H9 (cell line): Measurements from ENCODE around the gene ZNF609. TPM values are rescaled to one million over a fixed set of nuclear protein-coding genes. Genes with fewer than 3 reads are reported as not detected.
A peak's percentile ranks its signal among the peaks of the same experiment; 100 is the strongest.

Experiments
- DNase-seq: peaks from one replicate; pipeline ENCODE4 v3.0.0-alpha.2; 2017
- H2AFZ ChIP-seq: one replicate; pipeline ENCODE4 v1.6.1; 2013; ENCODE audit warnings: mild to moderate bottlenecking, low read length, control low read depth, moderate library complexity
- H2AK5ac ChIP-seq: 2 replicates; pipeline ENCODE4 v1.6.1; 2013; ENCODE audit warnings: low read length, control low read depth, mixed read lengths; ENCODE audit not compliant: insufficient read length
- H2BK120ac ChIP-seq: one replicate; pipeline ENCODE4 v1.6.1; 2013; ENCODE audit warnings: low read depth, mild to moderate bottlenecking, low read length, control low read depth, inconsistent platforms; ENCODE audit not compliant: poor library complexity, severe bottlenecking
- H2BK12ac ChIP-seq: 2 replicates; pipeline ENCODE4 v1.6.1; 2013; ENCODE audit warnings: low read length, control low read depth, mixed read lengths, low read depth; ENCODE audit not compliant: insufficient read length
- H2BK15ac ChIP-seq: 2 replicates; pipeline ENCODE4 v1.6.1; 2013; ENCODE audit warnings: low read depth, low read length, control low read depth
- H2BK20ac ChIP-seq: one replicate; pipeline ENCODE4 v1.6.1; 2013; ENCODE audit warnings: low read depth, mild to moderate bottlenecking, low read length, control low read depth, inconsistent platforms; ENCODE audit not compliant: poor library complexity, severe bottlenecking
- H2BK5ac ChIP-seq: 2 replicates; pipeline ENCODE4 v1.6.1; 2013; ENCODE audit warnings: low read length, control low read depth, mixed read lengths; ENCODE audit not compliant: insufficient read length
- H3K14ac ChIP-seq: 2 replicates; pipeline ENCODE4 v1.6.1; 2013; ENCODE audit warnings: low read length, control low read depth; ENCODE audit not compliant: insufficient read depth
- H3K18ac ChIP-seq: 2 replicates; pipeline ENCODE4 v1.6.1; 2013; ENCODE audit warnings: low read depth, mild to moderate bottlenecking, mixed read lengths, low read length, control low read depth; ENCODE audit not compliant: insufficient read length
- H3K23ac ChIP-seq: 2 replicates; pipeline ENCODE4 v1.6.1; 2013; ENCODE audit warnings: low read length, control low read depth, mixed read lengths, low read depth; ENCODE audit not compliant: insufficient read length
- H3K23me2 ChIP-seq: 2 replicates; pipeline ENCODE4 v1.6.1; 2013; ENCODE audit warnings: low read depth, mild to moderate bottlenecking, mixed read lengths, low read length, control low read depth; ENCODE audit not compliant: insufficient read length, poor library complexity, severe bottlenecking
- H3K27ac ChIP-seq: 2 replicates; pipeline ENCODE4 v1.5.1; 2013; ENCODE audit warnings: low read length, control low read depth, mixed read lengths, low read depth; ENCODE audit not compliant: insufficient read length
- H3K27me3 ChIP-seq: 2 replicates; pipeline ENCODE4 v1.6.1; 2013; ENCODE audit warnings: low read length, control low read depth, inconsistent platforms; ENCODE audit not compliant: insufficient read depth
- H3K4ac ChIP-seq: 2 replicates; pipeline ENCODE4 v1.6.1; 2013; ENCODE audit warnings: low read depth, mild to moderate bottlenecking, control low read depth, inconsistent platforms, low read length, moderate library complexity
- H3K4me1 ChIP-seq: 2 replicates; pipeline ENCODE4 v1.6.1; 2013; ENCODE audit warnings: low read length, control low read depth, inconsistent platforms; ENCODE audit not compliant: insufficient read depth
- H3K4me2 ChIP-seq: 2 replicates; pipeline ENCODE4 v1.6.1; 2013; ENCODE audit warnings: low read length, control low read depth, mixed read lengths; ENCODE audit not compliant: insufficient read length, insufficient read depth
- H3K56ac ChIP-seq: 2 replicates; pipeline ENCODE4 v1.6.1; 2013; ENCODE audit warnings: low read depth, mild to moderate bottlenecking, mixed read lengths, low read length, control low read depth; ENCODE audit not compliant: insufficient read length
- H3K79me1 ChIP-seq: 2 replicates; pipeline ENCODE4 v1.6.1; 2013; ENCODE audit warnings: low read depth, mild to moderate bottlenecking, moderate library complexity, low read length, control low read depth, inconsistent platforms; ENCODE audit not compliant: insufficient read depth, poor library complexity, severe bottlenecking
- H3K79me2 ChIP-seq: 2 replicates; pipeline ENCODE4 v1.6.1; 2013; ENCODE audit warnings: low read length, control low read depth, inconsistent platforms; ENCODE audit not compliant: insufficient read depth
- H3K9ac ChIP-seq: 2 replicates; pipeline ENCODE4 v1.6.1; 2013; ENCODE audit warnings: low read length, control low read depth, mixed read lengths; ENCODE audit not compliant: insufficient read length; ENCODE audit errors: extremely low read depth
- H3K9me3 ChIP-seq: one replicate; pipeline ENCODE4 v1.6.1; 2013; ENCODE audit warnings: low read depth, low read length, inconsistent platforms; ENCODE audit not compliant: control insufficient read depth
- H3T11ph ChIP-seq: one replicate; pipeline ENCODE4 v1.6.1; 2013; ENCODE audit warnings: mild to moderate bottlenecking, low read length, control low read depth, inconsistent platforms
- H4K20me1 ChIP-seq: one replicate; pipeline ENCODE4 v1.6.1; 2013; ENCODE audit not compliant: control insufficient read depth, insufficient read length, insufficient read depth
- H4K5ac ChIP-seq: 2 replicates; pipeline ENCODE4 v1.6.1; 2013; ENCODE audit warnings: low read depth, mild to moderate bottlenecking, mixed read lengths, low read length, control low read depth; ENCODE audit not compliant: insufficient read length
- H4K8ac ChIP-seq: replicated peaks from 2 replicates; pipeline ENCODE4 v1.6.1; 2013; ENCODE audit warnings: low read length, control low read depth, mixed read lengths, low read depth; ENCODE audit not compliant: insufficient read length
- H4K91ac ChIP-seq: 2 replicates; pipeline ENCODE4 v1.6.1; 2013; ENCODE audit warnings: low read depth, mild to moderate bottlenecking, moderate library complexity, mixed read lengths, low read length, control low read depth; ENCODE audit not compliant: insufficient read length
- H3K27ac Mint-ChIP-seq, 3 experiments: 2 replicates in 2 of 3; 3 replicates in 1 of 3; pipeline ENCODE4 v1.8.0; 2020 to 2021; ENCODE audit warnings: mixed read lengths in 3 of 3, mild to moderate bottlenecking in 1 of 3, moderate library complexity in 1 of 3
- H3K27me3 Mint-ChIP-seq: 2 replicates; pipeline ENCODE4 v1.8.0; 2021; ENCODE audit warnings: low read depth, mild to moderate bottlenecking, moderate library complexity, mixed read lengths
- H3K36me3 Mint-ChIP-seq, 3 experiments: 2 replicates in 2 of 3; 3 replicates in 1 of 3; pipeline ENCODE4 v1.8.0; 2020 to 2021; ENCODE audit warnings: low read depth in 3 of 3, mixed read lengths in 3 of 3; ENCODE audit not compliant: insufficient read depth in 1 of 3
- H3K4me1 Mint-ChIP-seq, 2 experiments: 2 replicates each; pipeline ENCODE4 v1.8.0; 2020; ENCODE audit warnings: mixed read lengths in 2 of 2
- H3K4me3 Mint-ChIP-seq, 2 experiments: 2 replicates in 1 of 2; 3 replicates in 1 of 2; pipeline ENCODE4 v1.8.0; 2020 to 2021; ENCODE audit warnings: mild to moderate bottlenecking in 2 of 2, mixed read lengths in 2 of 2, moderate library complexity in 1 of 2
- H3K9me3 Mint-ChIP-seq, 2 experiments: 2 replicates in 1 of 2; 3 replicates in 1 of 2; pipeline ENCODE4 v1.8.0; 2020; ENCODE audit warnings: mild to moderate bottlenecking in 2 of 2, mixed read lengths in 2 of 2, moderate library complexity in 1 of 2
- CTCF ChIP-seq: fragments of 200-600 bp; sonication (generic); conservative IDR thresholded peaks from 3 replicates; pipeline ENCODE4 v1.8.0; 2021; ENCODE audit warnings: antibody characterized with exemption, mild to moderate bottlenecking
- WGBS: extraction: QIAGEN DNeasy Blood & Tissue Kit; methylation state at CpG from one replicate; pipeline ENCODE4 v1.1.7; 2013; ENCODE audit warnings: missing lambda C conversion rate, low lambda C conversion rate, mixed read lengths; ENCODE audit not compliant: insufficient read length; ENCODE audit errors: extremely low coverage; 5-methylcytosine and 5-hydroxymethylcytosine counted together
- total RNA-seq: library from RNA; stranded (reverse); gene quantifications from 2 replicates; pipeline ENCODE4 v1.2.1, GENCODE V29; 2021

Gene ZNF609
- total RNA-seq, 1 experiment from 2014 or later: 45.3 TPM

- no peak overlapping the region for H3K27ac ChIP-seq
- H3T11ph ChIP-seq: no peak overlapping the region
- no peak overlapping the region for H3K14ac ChIP-seq
- no peaks in the 10 kb centered on the region for H3K23me2 ChIP-seq
- no peaks in the 10 kb centered on the region for H3K9me3 ChIP-seq
- H4K91ac ChIP-seq: no peak overlapping the region
- H3K27ac Mint-ChIP-seq: peak overlapping the region in 1 of 3 experiments; percentile 14; a peak in 1 of 7 replicates
- no peaks in the 10 kb centered on the region for H3K27me3 ChIP-seq
- TF ChIP-seq CTCF: no peak
- no peaks in the 10 kb centered on the region for H4K20me1 ChIP-seq
- DNase-seq: no peak
- no peak overlapping the region for H3K4ac ChIP-seq
- no peaks in the 10 kb centered on the region; the same call in 1 of the 2 replicates for H3K27me3 Mint-ChIP-seq
- no CpG with 5 or more reads among the region's 6 CpGs for WGBS
- H2BK120ac ChIP-seq: no peak overlapping the region
- no peak overlapping the region for H2BK20ac ChIP-seq
- no peak overlapping the region for H2AK5ac ChIP-seq
- no peaks in the 10 kb centered on the region for H3K4me1 ChIP-seq
- H3K56ac ChIP-seq: no peak overlapping the region
- H3K79me1 ChIP-seq: no peaks in the 10 kb centered on the region
- no peak overlapping the region for H3K9ac ChIP-seq
- H3K4me3 Mint-ChIP-seq: no peak overlapping the region
- no peak overlapping the region for H4K8ac ChIP-seq
- no peak overlapping the region for H2BK15ac ChIP-seq
- no peak overlapping the region for H3K4me2 ChIP-seq
- no peak overlapping the region for H4K5ac ChIP-seq
- no peak overlapping the region for H3K18ac ChIP-seq
- H2AFZ ChIP-seq: no peak overlapping the region
- no peaks in the 10 kb centered on the region for H3K9me3 Mint-ChIP-seq
- no peaks in the 10 kb centered on the region for H3K79me2 ChIP-seq
- peaks cover 56 to 88% (median 57%) of the 10 kb centered on the region in 3 experiments; a peak in 6 of 7 replicates for H3K36me3 Mint-ChIP-seq
- H2BK5ac ChIP-seq: no peak overlapping the region
- peaks cover 0 to 2% of the 10 kb centered on the region in 2 experiments; a peak in 2 of 4 replicates for H3K4me1 Mint-ChIP-seq
- H3K23ac ChIP-seq: no peak overlapping the region
- no peak overlapping the region for H2BK12ac ChIP-seq
Observed at GRCh38 chr15:64713592-64713991, 253.2 kb downstream of the ZNF609 start.
